ENCODE results near the gene PDGFD. TPM values are rescaled to one million over a fixed set of nuclear protein-coding genes. Genes with fewer than 3 reads are reported as not detected.

Gene PDGFD
- total RNA-seq, 4 donors from 2014 or later: 16.1 to 108 (median 36.0) TPM

DNA sequence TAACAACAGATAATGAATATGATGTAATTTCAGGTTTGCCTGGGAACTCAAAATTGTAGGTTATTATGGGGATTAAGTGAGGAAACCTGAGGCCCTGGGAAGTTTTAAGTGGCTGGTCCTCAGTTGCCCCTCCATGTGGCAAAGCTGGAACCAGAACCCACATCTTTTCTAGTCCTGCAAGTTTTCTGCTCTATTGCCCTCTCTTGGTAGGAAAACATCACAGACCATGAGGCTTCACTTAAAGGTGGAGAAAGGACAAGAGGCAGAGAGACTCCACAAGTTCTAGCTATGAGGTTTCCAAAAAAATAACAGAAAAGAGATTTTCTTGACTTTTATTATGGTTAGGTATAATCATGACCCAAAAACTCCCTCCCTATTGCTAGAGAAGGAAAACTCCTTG, 243.0 kb downstream of the PDGFD start:
- H3K4me1 ChIP-seq: no peaks in the 10 kb centered on the region
- DNase-seq: no peak
- intact Hi-C loops (cut with DNase I): no loop called here
- no peak overlapping the region for H3K27ac ChIP-seq
- TF ChIP-seq POLR2A (IDR thresholded peaks at IDR 0.05): no peak
- TF ChIP-seq, protein P1, sequence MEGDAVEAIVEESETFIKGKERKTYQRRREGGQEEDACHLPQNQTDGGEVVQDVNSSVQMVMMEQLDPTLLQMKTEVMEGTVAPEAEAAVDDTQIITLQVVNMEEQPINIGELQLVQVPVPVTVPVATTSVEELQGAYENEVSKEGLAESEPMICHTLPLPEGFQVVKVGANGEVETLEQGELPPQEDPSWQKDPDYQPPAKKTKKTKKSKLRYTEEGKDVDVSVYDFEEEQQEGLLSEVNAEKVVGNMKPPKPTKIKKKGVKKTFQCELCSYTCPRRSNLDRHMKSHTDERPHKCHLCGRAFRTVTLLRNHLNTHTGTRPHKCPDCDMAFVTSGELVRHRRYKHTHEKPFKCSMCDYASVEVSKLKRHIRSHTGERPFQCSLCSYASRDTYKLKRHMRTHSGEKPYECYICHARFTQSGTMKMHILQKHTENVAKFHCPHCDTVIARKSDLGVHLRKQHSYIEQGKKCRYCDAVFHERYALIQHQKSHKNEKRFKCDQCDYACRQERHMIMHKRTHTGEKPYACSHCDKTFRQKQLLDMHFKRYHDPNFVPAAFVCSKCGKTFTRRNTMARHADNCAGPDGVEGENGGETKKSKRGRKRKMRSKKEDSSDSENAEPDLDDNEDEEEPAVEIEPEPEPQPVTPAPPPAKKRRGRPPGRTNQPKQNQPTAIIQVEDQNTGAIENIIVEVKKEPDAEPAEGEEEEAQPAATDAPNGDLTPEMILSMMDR (IDR thresholded peaks at IDR 0.05): no peak
- H3K27me3 ChIP-seq: no peaks in the 10 kb centered on the region
- no peaks in the 10 kb centered on the region for H3K9me3 ChIP-seq
- no peaks in the 10 kb centered on the region for H3K36me3 ChIP-seq
- no peak overlapping the region for H3K4me3 ChIP-seq (replicated peaks in 1 of 3)

DNA sequence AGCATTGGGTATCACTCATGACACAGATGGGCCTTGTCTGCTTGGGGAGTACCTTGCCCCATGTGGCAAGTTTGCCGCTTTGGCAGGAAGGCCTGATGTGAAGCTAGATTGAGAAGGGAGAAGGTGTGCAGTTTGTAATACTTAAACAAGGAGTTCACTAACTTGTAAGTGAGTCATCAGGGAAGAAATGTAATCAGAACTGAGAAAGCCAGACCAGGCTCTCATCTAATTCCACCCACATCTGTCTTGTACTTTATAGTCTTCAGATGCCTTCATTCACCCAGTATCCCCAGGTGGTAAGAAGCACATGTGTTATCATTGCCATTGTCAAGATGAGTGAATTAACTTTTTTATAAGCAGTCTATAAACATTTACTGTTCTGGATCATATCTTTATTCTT, 243.5 kb downstream of the PDGFD start:
- TF ChIP-seq, protein P1 (IDR thresholded peaks at IDR 0.05): no peak
- no peak for TF ChIP-seq POLR2A (IDR thresholded peaks at IDR 0.05)
- Histone ChIP-seq H3K9me3 (no peaks in the 10 kb centered on the region), H3K27me3 (no peaks in the 10 kb centered on the region), H3K4me1 (no peaks in the 10 kb centered on the region), H3K4me3 (replicated peaks in 1 of 3) (no peak overlapping the region), H3K27ac (no peak overlapping the region), H3K36me3 (no peaks in the 10 kb centered on the region)
- intact Hi-C loops (cut with DNase I): no loop called here
- WGBS, 2 donors: 100% methylated on average over 1 of the region's 1 CpG
- no peak for DNase-seq

DNA sequence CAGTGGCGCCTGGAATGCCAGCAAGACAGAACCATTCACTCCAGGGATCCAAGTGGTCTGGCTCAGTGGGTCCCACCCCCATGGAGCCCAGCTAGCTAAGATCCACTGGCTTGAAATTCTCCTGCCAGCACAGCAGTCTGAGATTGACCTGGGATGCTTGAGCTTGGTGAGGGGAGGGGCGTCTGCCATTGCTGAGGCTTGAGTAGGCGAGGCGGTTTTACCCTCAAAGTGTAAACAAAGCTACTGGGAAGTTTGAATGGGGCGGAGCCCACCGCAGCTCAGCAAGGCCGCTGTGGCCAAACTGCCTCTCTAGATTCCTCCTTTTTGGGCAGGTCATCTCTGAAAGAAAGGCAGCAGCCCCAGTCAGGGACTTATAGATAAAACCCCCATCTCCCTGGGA, 253.2 kb downstream of the PDGFD start:
- no peaks in the 10 kb centered on the region for H3K4me1 ChIP-seq
- H3K9me3 ChIP-seq: no peaks in the 10 kb centered on the region
- intact Hi-C loops (cut with DNase I): no loop called here
- no peak overlapping the region for H3K27ac ChIP-seq
- H3K4me3 ChIP-seq (replicated peaks in 1 of 3): no peak overlapping the region
- WGBS, 2 donors: 69 to 70% methylated on average over 6 to 7 of the region's 7 CpGs
- no peaks in the 10 kb centered on the region for H3K27me3 ChIP-seq
- TF ChIP-seq, protein P1 (IDR thresholded peaks at IDR 0.05): no peak
- no peak for TF ChIP-seq POLR2A (IDR thresholded peaks at IDR 0.05)
- DNase-seq: no peak
- H3K36me3 ChIP-seq: no peaks in the 10 kb centered on the region

DNA sequence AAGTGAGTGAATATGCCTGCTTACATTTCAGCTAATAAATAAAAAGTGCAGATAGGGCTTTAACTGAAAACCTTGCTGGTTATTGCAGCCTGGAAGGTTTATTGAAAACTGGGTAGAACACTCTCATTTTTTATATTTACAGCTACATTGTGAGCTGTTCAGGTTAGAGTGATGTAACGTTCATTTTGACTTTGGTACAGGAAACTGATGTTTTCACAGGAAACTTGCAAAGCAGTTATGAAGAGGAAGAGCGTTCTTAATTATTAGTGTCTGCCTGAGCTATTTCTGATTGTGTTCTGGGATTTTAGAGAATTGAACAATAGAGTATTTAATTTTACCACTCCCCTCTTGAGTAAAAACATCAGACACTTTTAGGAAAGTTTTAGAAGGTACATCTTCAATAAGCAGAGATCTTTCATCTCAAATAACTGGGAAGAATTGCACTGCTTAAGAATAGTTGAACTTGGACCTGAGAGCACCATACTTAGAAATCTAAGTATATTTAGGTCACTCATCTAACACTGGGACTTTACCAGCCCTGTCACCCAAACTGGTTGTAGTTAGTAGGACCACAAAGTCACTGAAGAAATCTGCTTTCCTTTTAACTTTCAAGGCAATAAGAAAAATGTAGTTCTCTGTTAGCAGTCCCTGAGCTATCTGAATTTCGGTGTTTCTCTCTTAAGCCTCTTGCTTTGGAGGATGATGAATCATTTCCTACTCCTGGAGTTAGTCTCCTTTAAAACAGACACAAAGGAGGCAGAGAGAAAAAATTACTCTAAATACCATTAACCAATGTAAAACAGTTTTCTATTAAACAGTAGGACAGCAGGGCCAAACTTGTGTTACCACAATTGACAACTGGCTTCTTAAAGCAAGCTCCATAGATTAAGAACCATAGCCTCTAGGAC, 256.1 kb downstream of the PDGFD start:
- Histone ChIP-seq H3K9me3 (no peaks in the 10 kb centered on the region), H3K27me3 (no peaks in the 10 kb centered on the region), H3K4me3 (replicated peaks in 1 of 3) (no peak overlapping the region), H3K4me1 (no peaks in the 10 kb centered on the region), H3K27ac (peak overlapping the region in 1 of 3 donors; percentile 62), H3K36me3 (no peaks in the 10 kb centered on the region)
- TF ChIP-seq, protein P1 (IDR thresholded peaks at IDR 0.05): no peak
- no peak for TF ChIP-seq POLR2A (IDR thresholded peaks at IDR 0.05)
- no peak for DNase-seq
- WGBS, 2 donors: 63 to 69% methylated on average over 3 of the region's 3 CpGs
- intact Hi-C loops (cut with DNase I): no loop called here

DNA sequence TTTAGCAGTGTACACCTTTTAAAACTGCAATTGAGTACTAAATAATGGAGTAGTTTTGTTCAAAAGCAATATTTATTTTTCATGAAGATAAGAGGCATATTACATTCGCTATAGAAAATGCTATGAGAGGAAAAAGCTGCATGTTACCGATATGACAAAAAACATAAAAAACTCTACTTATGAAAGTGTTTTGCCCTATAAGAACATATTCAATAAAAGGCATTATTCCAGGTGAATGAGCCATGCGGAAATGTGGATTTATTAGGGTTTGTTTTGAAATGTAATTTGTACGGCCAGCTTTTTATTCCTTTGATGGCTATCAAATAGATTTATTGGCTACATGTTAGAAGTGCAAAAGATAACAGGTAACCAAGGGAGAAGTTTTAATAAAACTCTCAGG, 256.8 kb downstream of the PDGFD start:
- peak overlapping the region in 1 of 3 donors; percentile 62 for H3K27ac ChIP-seq
- H3K27me3 ChIP-seq: no peaks in the 10 kb centered on the region
- H3K4me3 ChIP-seq (replicated peaks in 1 of 3): no peak overlapping the region
- no peak for DNase-seq
- intact Hi-C loops (cut with DNase I): no loop called here
- H3K9me3 ChIP-seq: no peaks in the 10 kb centered on the region
- TF ChIP-seq POLR2A (IDR thresholded peaks at IDR 0.05): no peak
- TF ChIP-seq, protein P1 (IDR thresholded peaks at IDR 0.05): no peak
- no peaks in the 10 kb centered on the region for H3K36me3 ChIP-seq
- H3K4me1 ChIP-seq: no peaks in the 10 kb centered on the region
- WGBS, 2 donors: 74 to 75% methylated on average over 4 of the region's 4 CpGs

Data from thyroid gland (tissue), 4 donors.